NCI-H524 (cell line): ENCODE results near the gene CILP.

Experiments used
- DNase-seq, 2 experiments: peaks; one replicate each; lab custom pipeline; 2025; lab: John Stamatoyannopoulos, UW

Gene CILP

GRCh38 chr15:65146438-65146837 lies 64.8 kb downstream of the CILP start:
- no peak for DNase-seq
